Esophagus muscularis mucosa (tissue), 4 donors: ENCODE results near the gene CEACAM1. TPM values are rescaled to one million over a fixed set of nuclear protein-coding genes. Genes with fewer than 3 reads are reported as not detected.

Experiments used
- DNase-seq: peaks from one replicate; pipeline ENCODE4 v3.0.0-alpha.2; 2017; ENCODE audit errors: extremely low spot score
- H3K27ac ChIP-seq, 4 donors: fragments of 200-600 bp; sonication (generic); replicated peaks in 1 of 4; 1 replicate in 3 of 4; 2 replicates in 1 of 4; pipeline ENCODE4 v1.5.1; 2016 to 2019; ENCODE audit warnings: mild to moderate bottlenecking in 1 of 4
- H3K27me3 ChIP-seq, 4 donors: fragments of 200-600 bp; sonication (generic); one replicate each; pipeline versions ENCODE4 v1.5.1 to v1.6.0; 2016 to 2019
- H3K36me3 ChIP-seq, 4 donors: fragments of 200-600 bp; sonication (generic); one replicate each; pipeline ENCODE4 v1.5.1; 2016 to 2019
- H3K4me1 ChIP-seq, 4 donors: fragments of 200-600 bp; sonication (generic); one replicate each; pipeline ENCODE4 v1.5.1; 2016 to 2019
- H3K4me3 ChIP-seq, 4 donors: fragments of 200-600 bp; sonication (generic); 1 replicate in 2 of 4; 2 replicates in 2 of 4; pipeline ENCODE4 v1.5.1; 2016 to 2019; ENCODE audit warnings: mild to moderate bottlenecking in 4 of 4, moderate library complexity in 1 of 4
- H3K9me3 ChIP-seq, 4 donors: fragments of 200-600 bp; sonication (generic); 1 replicate in 3 of 4; 2 replicates in 1 of 4; pipeline ENCODE4 v1.5.1; 2016 to 2019
- CTCF ChIP-seq, 3 experiments: fragments of 200-600 bp in 2 of 3; fragments of 450-650 bp in 1 of 3; sonication (generic) in 2 of 3; IDR thresholded peaks; one replicate each; pipeline ENCODE4 v1.5.1; 2017 to 2019; ENCODE audit warnings: antibody characterized with exemption in 3 of 3, mild to moderate bottlenecking in 2 of 3, moderate library complexity in 1 of 3
- EP300 ChIP-seq: sonication (generic); formaldehyde crosslinking; IDR thresholded peaks from one replicate; pipeline ENCODE4 v1.6.1; 2017; ENCODE audit warnings: antibody characterized with exemption
- POLR2A ChIP-seq: fragments of 450-650 bp; IDR thresholded peaks from one replicate; pipeline ENCODE4 v1.6.1; 2017; ENCODE audit warnings: antibody characterized with exemption, moderate library complexity, mild to moderate bottlenecking, low read depth
- POLR2AphosphoS5 ChIP-seq, 2 donors: sonication (generic); formaldehyde crosslinking; IDR thresholded peaks; one replicate each; pipeline ENCODE4 v1.6.1; 2017; ENCODE audit warnings: antibody characterized with exemption in 2 of 2
- WGBS: methylation state at CpG from one replicate; pipeline ENCODE4 v1.1.5; 2018; 5-methylcytosine and 5-hydroxymethylcytosine counted together
- intact Hi-C: fragments of 100-400 bp; cut with DNase I; formaldehyde crosslinking; loops from one replicate; pipeline ENCODE4 v1.15.1; 2023
- total RNA-seq, 4 donors: library from RNA; depleted of rRNA; stranded (reverse); fragments of >200 nt; gene quantifications; one replicate each; pipeline versions ENCODE4 v1.1.0 to v1.2.1, GENCODE V29; 2016

Gene CEACAM1
- total RNA-seq, 4 donors from 2014 or later: 1.2 to 3.1 (median 1.7) TPM

- Histone ChIP-seq H3K4me3 (no peak overlapping the region), H3K4me1 (peaks cover 0 to 6% (median 0%) of the 10 kb centered on the region in 4 donors), H3K9me3 (no peaks in the 10 kb centered on the region), H3K27me3 (no peaks in the 10 kb centered on the region), H3K27ac (no peak overlapping the region), H3K36me3 (no peaks in the 10 kb centered on the region)
- no peak for TF ChIP-seq EP300
- TF ChIP-seq POLR2AphosphoS5 (IDR thresholded peaks at IDR 0.05): no peak
- no peak for TF ChIP-seq POLR2A
- TF ChIP-seq CTCF (IDR thresholded peaks at IDR 0.05): no peak
- DNase-seq: no peak
- 94% methylated on average over 9 of the region's 9 CpGs for WGBS
- intact Hi-C loops: no loop called here
Observed at GRCh38 chr19:42479736-42480135, 48.5 kb downstream of the CEACAM1 start.

- no peaks in the 10 kb centered on the region for H3K9me3 ChIP-seq
- H3K27ac ChIP-seq: no peak overlapping the region
- peaks cover 0 to 6% (median 0%) of the 10 kb centered on the region in 4 donors for H3K4me1 ChIP-seq
- intact Hi-C loops: no loop called here
- H3K4me3 ChIP-seq: no peak overlapping the region
- H3K27me3 ChIP-seq: no peaks in the 10 kb centered on the region
- 95% methylated on average over 2 of the region's 2 CpGs for WGBS
- H3K36me3 ChIP-seq: no peaks in the 10 kb centered on the region
- no peak for TF ChIP-seq POLR2A
- TF ChIP-seq POLR2AphosphoS5 (IDR thresholded peaks at IDR 0.05): no peak
- no peak for TF ChIP-seq EP300
- no peak for DNase-seq
Observed at GRCh38 chr19:42478765-42479311, 49.4 kb downstream of the CEACAM1 start.

GRCh38 chr19:42477933-42478332 lies 50.3 kb downstream of the CEACAM1 start:
- no peak overlapping the region for H3K27ac ChIP-seq
- DNase-seq: no peak
- TF ChIP-seq POLR2AphosphoS5 (IDR thresholded peaks at IDR 0.05): no peak
- WGBS: 97% methylated on average over 2 of the region's 2 CpGs
- no peaks in the 10 kb centered on the region for H3K27me3 ChIP-seq
- H3K36me3 ChIP-seq: no peaks in the 10 kb centered on the region
- H3K4me1 ChIP-seq: peaks cover 0 to 6% (median 0%) of the 10 kb centered on the region in 4 donors
- no peaks in the 10 kb centered on the region for H3K9me3 ChIP-seq
- intact Hi-C loops: no loop called here
- no peak overlapping the region for H3K4me3 ChIP-seq

GRCh38 chr19:42477117-42477516 lies 51.2 kb downstream of the CEACAM1 start:
- H3K4me1 ChIP-seq: peaks cover 0 to 6% (median 0%) of the 10 kb centered on the region in 4 donors
- no peak overlapping the region for H3K4me3 ChIP-seq
- intact Hi-C loops: no loop called here
- TF ChIP-seq POLR2A (no peak), EP300 (no peak), POLR2AphosphoS5 (IDR thresholded peaks at IDR 0.05) (no peak), CTCF (IDR thresholded peaks at IDR 0.05) (no peak)
- H3K9me3 ChIP-seq: no peaks in the 10 kb centered on the region
- 90% methylated on average over 2 of the region's 2 CpGs for WGBS
- peaks cover 0 to 5% (median 0%) of the 10 kb centered on the region in 4 donors for H3K27me3 ChIP-seq
- no peak for DNase-seq
- no peak overlapping the region for H3K27ac ChIP-seq
- H3K36me3 ChIP-seq: no peaks in the 10 kb centered on the region

GRCh38 chr19:42475366-42475765 lies 52.9 kb downstream of the CEACAM1 start:
- no peak for TF ChIP-seq CTCF (IDR thresholded peaks at IDR 0.05)
- TF ChIP-seq EP300: no peak
- TF ChIP-seq POLR2AphosphoS5 (IDR thresholded peaks at IDR 0.05): no peak
- no peak for TF ChIP-seq POLR2A
- Histone ChIP-seq H3K27me3 (peaks cover 0 to 5% (median 0%) of the 10 kb centered on the region in 4 donors), H3K4me1 (no peaks in the 10 kb centered on the region), H3K36me3 (no peaks in the 10 kb centered on the region), H3K9me3 (no peaks in the 10 kb centered on the region), H3K27ac (no peak overlapping the region), H3K4me3 (no peak overlapping the region)
- no peak for DNase-seq
- WGBS: 65% methylated on average over 4 of the region's 4 CpGs
- intact Hi-C loops: no loop called here

GRCh38 chr19:42474743-42475142 lies 53.5 kb downstream of the CEACAM1 start:
- no peak for TF ChIP-seq POLR2A
- no peak for TF ChIP-seq EP300
- no peak for TF ChIP-seq POLR2AphosphoS5 (IDR thresholded peaks at IDR 0.05)
- no peak for TF ChIP-seq CTCF (IDR thresholded peaks at IDR 0.05)
- intact Hi-C loops: no loop called here
- H3K9me3 ChIP-seq: no peaks in the 10 kb centered on the region
- no peaks in the 10 kb centered on the region for H3K36me3 ChIP-seq
- H3K27ac ChIP-seq: no peak overlapping the region
- WGBS: 59% methylated on average over 4 of the region's 4 CpGs
- H3K4me3 ChIP-seq: no peak overlapping the region
- no peaks in the 10 kb centered on the region for H3K4me1 ChIP-seq
- H3K27me3 ChIP-seq: peaks cover 0 to 5% (median 0%) of the 10 kb centered on the region in 4 donors
- no peak for DNase-seq
